H1 (cell line): ENCODE measurements around the gene GAS2. TPM values are rescaled to one million over a fixed set of nuclear protein-coding genes. Genes with fewer than 3 reads are reported as not detected.

Experiments
- CTCF ChIA-PET: fragments of 300-600 bp; sonication (Branson Sonifier 250); formaldehyde crosslinking; loops from one replicate; lab custom pipeline; 2021; ENCODE audit not compliant: partially characterized antibody; lab: Charles Lee
- POLR2A ChIA-PET: fragments of 300-600 bp; sonication (Branson Sonifier 250); formaldehyde crosslinking; loops from one replicate; lab custom pipeline; 2021; ENCODE audit warnings: inconsistent platforms; ENCODE audit not compliant: partially characterized antibody; lab: Charles Lee
- DNase-seq, 2 experiments: peaks; one replicate each; pipeline versions ENCODE4 v3.0.0 to v3.0.0-alpha.2; 2010 to 2022; ENCODE audit warnings: low spot score in 2 of 2, low read depth in 1 of 2, mixed read lengths in 1 of 2
- FAIRE-seq: peaks from 2 replicates; lab custom pipeline; 2011; peaks lifted over from hg19 to GRCh38; lab: Jason Lieb, UNC
- H2AFZ ChIP-seq: 2 replicates; pipeline ENCODE4 v1.8.1; 2012; ENCODE audit warnings: low read length, inconsistent platforms
- H2AK5ac ChIP-seq: 2 replicates; pipeline ENCODE4 v1.6.1; 2013; ENCODE audit warnings: low read depth, low read length
- H2BK120ac ChIP-seq: replicated peaks from 2 replicates; pipeline ENCODE3; 2013; ENCODE audit warnings: low read depth, low read length, inconsistent platforms
- H2BK12ac ChIP-seq: 2 replicates; pipeline ENCODE4 v1.6.1; 2013; ENCODE audit warnings: low read depth, low read length
- H2BK15ac ChIP-seq: 2 replicates; pipeline ENCODE4 v1.6.1; 2013; ENCODE audit warnings: low read length
- H2BK20ac ChIP-seq: 2 replicates; pipeline ENCODE4 v1.6.1; 2013; ENCODE audit warnings: low read length
- H2BK5ac ChIP-seq: 2 replicates; pipeline ENCODE4 v1.6.1; 2013; ENCODE audit warnings: low read depth, low read length
- H3K14ac ChIP-seq: 2 replicates; pipeline ENCODE4 v1.6.1; 2013; ENCODE audit warnings: inconsistent platforms; ENCODE audit not compliant: insufficient read length
- H3K18ac ChIP-seq: 2 replicates; pipeline ENCODE4 v1.6.1; 2013; ENCODE audit warnings: low read length; ENCODE audit errors: extremely low read depth
- H3K23ac ChIP-seq: 2 replicates; pipeline ENCODE4 v1.6.1; 2013; ENCODE audit warnings: inconsistent platforms; ENCODE audit not compliant: insufficient read length
- H3K23me2 ChIP-seq: 2 replicates; pipeline ENCODE4 v1.6.1; 2013; ENCODE audit warnings: low read depth, low read length
- H3K27ac ChIP-seq: 2 replicates; pipeline ENCODE4 v1.6.1; 2011; ENCODE audit warnings: low read depth, low read length, inconsistent platforms
- H3K27me3 ChIP-seq, 4 experiments: replicated peaks in 1 of 4; 1 replicate in 1 of 4; 2 replicates in 3 of 4; pipeline versions ENCODE4 v1.6.1 to v1.8.1; 2011 to 2013; ENCODE audit warnings: low read length in 3 of 4, mild to moderate bottlenecking in 3 of 4, inconsistent platforms in 2 of 4, mixed read lengths in 2 of 4, moderate library complexity in 1 of 4; ENCODE audit not compliant: control insufficient read depth in 3 of 4, insufficient read depth in 3 of 4; ENCODE audit errors: extremely low read depth in 1 of 4
- H3K36me3 ChIP-seq, 4 experiments: 2 replicates each; pipeline versions ENCODE4 v1.6.1 to v1.8.1; 2011 to 2013; ENCODE audit warnings: mild to moderate bottlenecking in 4 of 4, low read length in 3 of 4, moderate library complexity in 2 of 4, control low read depth in 1 of 4, inconsistent platforms in 1 of 4; ENCODE audit not compliant: insufficient read depth in 4 of 4, control insufficient read depth in 2 of 4
- H3K4ac ChIP-seq: replicated peaks from 2 replicates; pipeline ENCODE3; 2013; ENCODE audit warnings: low read length, low read depth, mixed read lengths, inconsistent platforms; ENCODE audit not compliant: insufficient read length
- H3K4me1 ChIP-seq, 4 experiments: replicated peaks in 1 of 4; 1 replicate in 1 of 4; 2 replicates in 3 of 4; pipeline versions ENCODE4 v1.6.1 to v1.8.1; 2011 to 2013; ENCODE audit warnings: low read length in 3 of 4, inconsistent platforms in 2 of 4, mixed read lengths in 1 of 4; ENCODE audit not compliant: insufficient read depth in 4 of 4, control insufficient read depth in 3 of 4
- H3K4me2 ChIP-seq, 2 experiments: 2 replicates each; pipeline versions ENCODE4 v1.6.1 to v1.8.1; 2011 to 2013; ENCODE audit warnings: low read depth in 2 of 2, low read length in 2 of 2, control low read depth in 1 of 2, inconsistent platforms in 1 of 2, mild to moderate bottlenecking in 1 of 2; ENCODE audit not compliant: insufficient read depth in 1 of 2
- H3K4me3 ChIP-seq, 4 experiments: fragments of 200-600, 300-600 bp in 1 of 4; sonication (generic), shearing (Covaris generic), sonication (Bioruptor Twin) in 1 of 4; 2 replicates each; pipeline versions ENCODE4 v1.5.1 to v1.8.1; 2011 to 2016; ENCODE audit warnings: low read length in 4 of 4, low read depth in 3 of 4, control low read depth in 2 of 4, inconsistent platforms in 2 of 4, mild to moderate bottlenecking in 2 of 4, mixed read lengths in 1 of 4, moderate library complexity in 1 of 4; ENCODE audit not compliant: insufficient read depth in 2 of 4; ENCODE audit errors: extremely low read depth in 1 of 4
- H3K56ac ChIP-seq: replicated peaks from 2 replicates; pipeline ENCODE3; 2013; ENCODE audit warnings: low read depth, mild to moderate bottlenecking, mixed read lengths, low read length, inconsistent platforms; ENCODE audit not compliant: insufficient read length
- H3K79me1 ChIP-seq: 2 replicates; pipeline ENCODE4 v1.6.1; 2013; ENCODE audit warnings: low read depth, low read length, control low read depth
- H3K79me2 ChIP-seq, 2 experiments: 2 replicates each; pipeline versions ENCODE4 v1.6.1 to v1.8.1; 2012 to 2013; ENCODE audit warnings: low read length in 2 of 2, mild to moderate bottlenecking in 2 of 2, inconsistent platforms in 1 of 2; ENCODE audit not compliant: insufficient read depth in 2 of 2, control insufficient read depth in 1 of 2
- H3K9ac ChIP-seq, 4 experiments: replicated peaks in 1 of 4; 1 replicate in 1 of 4; 2 replicates in 3 of 4; pipeline versions ENCODE4 v1.6.1 to v1.8.1; 2011 to 2013; ENCODE audit warnings: low read depth in 3 of 4, low read length in 3 of 4, control low read depth in 2 of 4, mild to moderate bottlenecking in 2 of 4, moderate library complexity in 2 of 4, inconsistent platforms in 1 of 4; ENCODE audit errors: extremely low read depth in 1 of 4
- H3K9me3 ChIP-seq, 2 experiments: 2 replicates each; pipeline versions ENCODE4 v1.6.1 to v1.8.1; 2012 to 2013; ENCODE audit warnings: mild to moderate bottlenecking in 2 of 2, moderate library complexity in 2 of 2, control low read depth in 1 of 2, inconsistent platforms in 1 of 2, low read depth in 1 of 2, low read length in 1 of 2, mixed read lengths in 1 of 2; ENCODE audit not compliant: insufficient read depth in 2 of 2
- H4K20me1 ChIP-seq, 2 experiments: replicated peaks in 1 of 2; 2 replicates each; pipeline versions ENCODE3 to v1.8.1; 2011 to 2013; ENCODE audit warnings: inconsistent platforms in 2 of 2, low read length in 2 of 2, mild to moderate bottlenecking in 1 of 2; ENCODE audit not compliant: insufficient read depth in 2 of 2, control insufficient read depth in 1 of 2
- H4K5ac ChIP-seq: 2 replicates; pipeline ENCODE4 v1.6.1; 2013; ENCODE audit warnings: low read length, low read depth, mixed read lengths, inconsistent platforms; ENCODE audit not compliant: insufficient read length
- H4K8ac ChIP-seq: 2 replicates; pipeline ENCODE4 v1.8.0; 2013; ENCODE audit warnings: mild to moderate bottlenecking, moderate library complexity, low read length, inconsistent platforms; ENCODE audit not compliant: insufficient read depth; ENCODE audit errors: extremely low read depth
- H4K91ac ChIP-seq: replicated peaks from 2 replicates; pipeline ENCODE3; 2013; ENCODE audit warnings: low read length, mixed read lengths, inconsistent platforms; ENCODE audit not compliant: insufficient read length
- ASH2L ChIP-seq: fragments of 200-600, 300-600 bp; sonication (generic); IDR thresholded peaks from one replicate; pipeline ENCODE4 v1.7.1; 2017; ENCODE audit warnings: low read length
- GABPA ChIP-seq: IDR thresholded peaks from 2 replicates; pipeline ENCODE4 v1.6.1; 2011; ENCODE audit warnings: mild to moderate bottlenecking, low read length, moderate library complexity, borderline replicate concordance; ENCODE audit not compliant: insufficient read depth
- GTF2F1 ChIP-seq: IDR thresholded peaks from 2 replicates; pipeline ENCODE4 v1.6.1; 2012; ENCODE audit warnings: low read depth, low read length, improper control_type of control experiment, borderline replicate concordance
- HDAC6 ChIP-seq: IDR thresholded peaks from one replicate; pipeline ENCODE4 v1.7.1; 2012; ENCODE audit warnings: low read depth, mild to moderate bottlenecking, inconsistent platforms, low read length, moderate library complexity
- KDM1A ChIP-seq: fragments of 200-600, 300-600 bp; sonication (generic); IDR thresholded peaks from 2 replicates; pipeline ENCODE4 v1.7.1; 2016; ENCODE audit warnings: mild to moderate bottlenecking, low read length, borderline replicate concordance
- KDM4A ChIP-seq: IDR thresholded peaks from one replicate; pipeline ENCODE4 v1.7.1; 2012; ENCODE audit warnings: low read depth, mild to moderate bottlenecking, moderate library complexity, low read length, inconsistent platforms; ENCODE audit not compliant: severe bottlenecking
- MAFK ChIP-seq: IDR thresholded peaks from 2 replicates; pipeline ENCODE4 v1.6.1; 2012; ENCODE audit warnings: low read depth, mild to moderate bottlenecking, improper control_type of control experiment, low read length
- POLR2AphosphoS5 ChIP-seq: IDR thresholded peaks from 2 replicates; pipeline ENCODE4 v1.6.1; 2011; ENCODE audit warnings: low read depth, low read length
- TBP ChIP-seq: IDR thresholded peaks from 2 replicates; pipeline ENCODE4 v1.6.1; 2011; ENCODE audit warnings: low read depth, low read length, improper control_type of control experiment
- TCF12 ChIP-seq: IDR thresholded peaks from 2 replicates; pipeline ENCODE4 v1.6.1; 2011; ENCODE audit warnings: low read depth, mild to moderate bottlenecking, low read length
- YY1 ChIP-seq: IDR thresholded peaks from 2 replicates; pipeline ENCODE4 v1.6.1; 2011; ENCODE audit warnings: low read depth, mild to moderate bottlenecking, low read length
- polyA plus RNA-seq, 7 experiments: library from polyadenylated mRNA; depleted of rRNA in 3 of 7; stranded (reverse) in 5 of 7; unstranded in 2 of 7; fragments of >200 nt in 5 of 7; fragments of 200-250 nt in 2 of 7; gene quantifications; 1 replicate in 5 of 7; 2 replicates in 1 of 7; 4 replicates in 1 of 7; pipeline versions ENCODE4 v1.2.1 to v1.2.3, GENCODE V29; 2011 to 2013; ENCODE audit warnings: missing spikeins in 2 of 7, mixed read lengths in 2 of 7
- total RNA-seq: library from RNA; stranded (reverse); fragmentation: NEBNext Ultra II Directional; extraction: Animal tissue kit (Norgen Biotek cat#: 25700); gene quantifications from 2 replicates; pipeline ENCODE4 v1.2.1, GENCODE V29; 2021

GAS2 gene
- total and polyA plus RNA-seq, 2 of the 8 experiments (the other 6 are each of a cell fraction or from before 2014, with no cell fraction given), result 0.70 to 1.7 TPM

- Histone ChIP-seq H3K9ac (no peak overlapping the region), H2BK12ac (no peak overlapping the region), H2BK20ac (no peak overlapping the region), H4K8ac (no peak overlapping the region), H4K5ac (no peak overlapping the region), H2BK5ac (no peak overlapping the region), H3K9me3 (no peaks in the 10 kb centered on the region), H3K36me3 (no peaks in the 10 kb centered on the region), H3K56ac (no peak overlapping the region), H3K23ac (no peak overlapping the region), H3K4me2 (no peak overlapping the region), H4K91ac (no peak overlapping the region), H2AK5ac (no peak overlapping the region), H3K4ac (no peak overlapping the region), H3K27me3 (no peaks in the 10 kb centered on the region), H2BK120ac (no peak overlapping the region), H2AFZ (no peak overlapping the region), H3K23me2 (no peaks in the 10 kb centered on the region), H3K79me1 (no peaks in the 10 kb centered on the region), H3K4me3 (no peak overlapping the region), H4K20me1 (no peaks in the 10 kb centered on the region), H3K79me2 (no peaks in the 10 kb centered on the region), H3K4me1 (0 out of 7 replicates have a peak, but pooled peaks cover 0 to 3% (median 0%) of the 10 kb centered on the region in 4 experiments), H3K14ac (no peak overlapping the region), H3K18ac (no peak overlapping the region), H2BK15ac (no peak overlapping the region), H3K27ac (no peak overlapping the region)
- POLR2A ChIA-PET, result no interaction called here
- CTCF ChIA-PET, result interaction anchor here (1.5 kb wide), 1 partner anchor 31 kb away, joined by 3 read pairs; no protein-coding TSS in a partner anchor
- FAIRE-seq (no peak), DNase-seq (no peak)
- TF ChIP-seq TCF12 (no peak), POLR2AphosphoS5 (no peak), YY1 (no peak), GABPA (no peak), MAFK (no peak), KDM4A (no peak), TBP (no peak), HDAC6 (no peak), GTF2F1 (no peak), KDM1A (no peak), ASH2L (no peak)
Observed at GRCh38 chr11:22702031-22702430, 35.6 kb downstream of the GAS2 start.
